Measurements from ENCODE around the gene SENP6. TPM values are rescaled to one million over a fixed set of nuclear protein-coding genes. Genes with fewer than 3 reads are reported as not detected.

The SENP6 gene
- total and polyA plus RNA-seq, 2 donors = 44.2 to 347 TPM

GRCh38 chr6:75751443-75751842, 149.8 kb downstream of the SENP6 start:
- no peak overlapping the region for H3K4me3 ChIP-seq (ENCODE audit: low read depth, low read length)
- DNase-seq (ENCODE audit: extremely low spot score) = no peak
- WGBS = 45% methylated on average over 2 of the region's 2 CpGs
- H3K36me3 ChIP-seq (ENCODE audit: insufficient read depth) = no peaks in the 10 kb centered on the region
- no peaks in the 10 kb centered on the region for H3K4me1 ChIP-seq (ENCODE audit: insufficient read depth)
- no peak overlapping the region for H3K27ac ChIP-seq (ENCODE audit: low read depth)

GRCh38 chr6:75752365-75752764, 150.7 kb downstream of the SENP6 start:
- no peak overlapping the region for H3K4me3 ChIP-seq (ENCODE audit: low read depth, low read length)
- no peak for DNase-seq (ENCODE audit: extremely low spot score)
- 73% methylated on average over 3 of the region's 3 CpGs for WGBS
- no peaks in the 10 kb centered on the region for H3K36me3 ChIP-seq (ENCODE audit: insufficient read depth)
- no peak overlapping the region for H3K27ac ChIP-seq (ENCODE audit: low read depth)
- H3K4me1 ChIP-seq (ENCODE audit: insufficient read depth) = no peaks in the 10 kb centered on the region

- DNase-seq (ENCODE audit: extremely low spot score) = no peak
- Histone ChIP-seq H3K4me1 (ENCODE audit: insufficient read depth) (no peaks in the 10 kb centered on the region), H3K36me3 (ENCODE audit: insufficient read depth) (no peaks in the 10 kb centered on the region), H3K4me3 (ENCODE audit: low read depth, low read length) (no peak overlapping the region), H3K27ac (ENCODE audit: low read depth) (no peak overlapping the region)
- 90% methylated on average over 5 of the region's 5 CpGs for WGBS
These were observed 154.0 kb downstream of the SENP6 start for GRCh38 chr6:75755704-75756103.

- Histone ChIP-seq H3K27ac (ENCODE audit: low read depth) (no peak overlapping the region), H3K36me3 (ENCODE audit: insufficient read depth) (no peaks in the 10 kb centered on the region), H3K4me3 (ENCODE audit: low read depth, low read length) (no peak overlapping the region), H3K4me1 (ENCODE audit: insufficient read depth) (no peaks in the 10 kb centered on the region)
- DNase-seq (ENCODE audit: extremely low spot score) = no peak
- 86% methylated on average over 3 of the region's 3 CpGs for WGBS
These were observed 155.6 kb downstream of the SENP6 start for GRCh38 chr6:75757295-75757694.

- H3K36me3 ChIP-seq (ENCODE audit: insufficient read depth) = no peaks in the 10 kb centered on the region
- DNase-seq (ENCODE audit: extremely low spot score) = no peak
- WGBS = 55% methylated on average over 5 of the region's 5 CpGs
- no peak overlapping the region for H3K27ac ChIP-seq (ENCODE audit: low read depth)
- no peaks in the 10 kb centered on the region for H3K4me1 ChIP-seq (ENCODE audit: insufficient read depth)
- H3K4me3 ChIP-seq (ENCODE audit: low read depth, low read length) = no peak overlapping the region
These were observed 156.4 kb downstream of the SENP6 start for GRCh38 chr6:75758061-75758460.

- Histone ChIP-seq H3K27ac (ENCODE audit: low read depth) (no peak overlapping the region), H3K4me3 (ENCODE audit: low read depth, low read length) (no peak overlapping the region), H3K4me1 (ENCODE audit: insufficient read depth) (no peaks in the 10 kb centered on the region), H3K36me3 (ENCODE audit: insufficient read depth) (no peaks in the 10 kb centered on the region)
- no peak for DNase-seq (ENCODE audit: extremely low spot score)
- 74% methylated on average over 5 of the region's 5 CpGs for WGBS
These were observed 157.5 kb downstream of the SENP6 start for GRCh38 chr6:75759207-75759606.

GRCh38 chr6:75760320-75760719, 158.6 kb downstream of the SENP6 start:
- Histone ChIP-seq H3K4me1 (ENCODE audit: insufficient read depth) (no peaks in the 10 kb centered on the region), H3K4me3 (ENCODE audit: low read depth, low read length) (no peak overlapping the region), H3K36me3 (ENCODE audit: insufficient read depth) (no peaks in the 10 kb centered on the region), H3K27ac (ENCODE audit: low read depth) (no peak overlapping the region)
- no peak for DNase-seq (ENCODE audit: extremely low spot score)
- WGBS = 74% methylated on average over 1 of the region's 1 CpG

GRCh38 chr6:75761489-75761888, 159.8 kb downstream of the SENP6 start:
- Histone ChIP-seq H3K27ac (ENCODE audit: low read depth) (no peak overlapping the region), H3K4me3 (ENCODE audit: low read depth, low read length) (no peak overlapping the region), H3K4me1 (ENCODE audit: insufficient read depth) (no peaks in the 10 kb centered on the region), H3K36me3 (ENCODE audit: insufficient read depth) (no peaks in the 10 kb centered on the region)
- DNase-seq (ENCODE audit: extremely low spot score) = no peak
- 99% methylated on average over 1 of the region's 1 CpG for WGBS

- H3K36me3 ChIP-seq (ENCODE audit: insufficient read depth) = no peaks in the 10 kb centered on the region
- H3K4me3 ChIP-seq (ENCODE audit: low read depth, low read length) = no peak overlapping the region
- H3K4me1 ChIP-seq (ENCODE audit: insufficient read depth) = no peaks in the 10 kb centered on the region
- H3K27ac ChIP-seq (ENCODE audit: low read depth) = no peak overlapping the region
- no peak for DNase-seq (ENCODE audit: extremely low spot score)
- 94% methylated on average over 8 of the region's 8 CpGs for WGBS
These were observed 160.4 kb downstream of the SENP6 start for GRCh38 chr6:75762063-75762462.

GRCh38 chr6:75766387-75766786, 164.7 kb downstream of the SENP6 start:
- no peaks in the 10 kb centered on the region for H3K4me1 ChIP-seq (ENCODE audit: insufficient read depth)
- H3K27ac ChIP-seq (ENCODE audit: low read depth) = no peak overlapping the region
- H3K36me3 ChIP-seq (ENCODE audit: insufficient read depth) = no peaks in the 10 kb centered on the region
- DNase-seq (ENCODE audit: extremely low spot score) = no peak
- no peak overlapping the region for H3K4me3 ChIP-seq (ENCODE audit: low read depth, low read length)

Small RNA genes within 50 kb of the gene (small RNA-seq; reads per million reads assigned to genes)
- not detected for gene RNU6-1016P
- not detected for gene RNU6-1338P
- not detected for gene RNU6-155P

Other genes starting within 250 kb of the SENP6 start
- gene FILIP1, start 108.1 kb upstream of the SENP6 start, total RNA-seq = 43.7 TPM
- 25.5 TPM for gene FILIP1, start 108.1 kb upstream of the SENP6 start, polyA plus RNA-seq
- 33.2 TPM for gene MYO6, start 147.4 kb downstream of the SENP6 start, total RNA-seq
- 12.4 TPM for gene MYO6, start 147.4 kb downstream of the SENP6 start, polyA plus RNA-seq